HCT116 (cell line): ENCODE data around the gene FEM1B. TPM values are rescaled to one million over a fixed set of nuclear protein-coding genes. Genes with fewer than 3 reads are reported as not detected.

ENCODE experiments used
- ATAC-seq: fragments of 200-7000 bp; cut with Tn5 transposase; 2 replicates; pipeline ENCODE4 v1.9.1; 2020; ENCODE audit warnings: mild to moderate bottlenecking, moderate library complexity
- BruUV-seq: library from RNA; stranded (reverse); fragments of 400-500 nt; replicated peaks from 2 replicates; lab custom pipeline; 2021; lab: Mats Ljungman, UMichigan
- CTCF ChIA-PET: fragments of 300-600 bp; sonication (Branson Sonifier 250); formaldehyde crosslinking; loops from one replicate; lab custom pipeline; 2021; ENCODE audit warnings: antibody characterized with exemption; lab: Charles Lee
- POLR2A ChIA-PET: fragments of 300-600, 350-600 bp; sonication (Branson Sonifier 250); formaldehyde crosslinking; loops from one replicate; lab custom pipeline; 2021; ENCODE audit warnings: antibody characterized with exemption; lab: Charles Lee
- RAD21 ChIA-PET, 2 experiments: fragments of 300-600 bp; sonication (Branson Sonifier 250); formaldehyde crosslinking; loops; one replicate each; lab custom pipeline; 2023; ENCODE audit warnings: low total read pairs in 2 of 2; ENCODE audit not compliant: uncharacterized antibody in 2 of 2, unreplicated experiment in 2 of 2, low non-redundant PET in 1 of 2; lab: Charles Lee
- DNase-seq: peaks from one replicate; pipeline ENCODE4 v3.0.0-alpha.2; 2010; ENCODE audit warnings: low read depth, low spot score
- H2AFZ ChIP-seq: fragments of 200-600 bp; shearing (Covaris generic), sonication (generic); 2 replicates; pipeline ENCODE4 v1.6.1; 2017; ENCODE audit warnings: low read depth, mixed run types, mixed read lengths, antibody characterized with exemption, low read length; ENCODE audit not compliant: poor library complexity, severe bottlenecking
- H3K27ac ChIP-seq: 2 replicates; pipeline ENCODE4 v1.5.1; 2012; ENCODE audit warnings: low read depth, low read length
- H3K27me3 ChIP-seq: fragments of 200-600 bp; sonication (generic); 2 replicates; pipeline ENCODE4 v1.6.1; 2016; ENCODE audit warnings: mixed run types, low read length, mixed read lengths; ENCODE audit not compliant: insufficient read depth
- H3K36me3 ChIP-seq, 2 experiments: fragments of 200-500 bp in 1 of 2; fragments of 200-600 bp in 1 of 2; sonication (Bioruptor generic) in 1 of 2; sonication (generic) in 1 of 2; 2 replicates each; pipeline versions ENCODE4 v1.5.1 to v1.6.1; 2014 to 2016; ENCODE audit warnings: low read length in 2 of 2, inconsistent platforms in 1 of 2, mixed read lengths in 1 of 2, mixed run types in 1 of 2; ENCODE audit not compliant: insufficient read depth in 2 of 2, control insufficient read depth in 1 of 2
- H3K4me1 ChIP-seq, 2 experiments: fragments of 200-600 bp in 1 of 2; sonication (generic) in 1 of 2; 2 replicates each; pipeline versions ENCODE4 v1.5.1 to v1.6.1; 2012 to 2017; ENCODE audit warnings: low read length in 2 of 2, inconsistent platforms in 1 of 2, mild to moderate bottlenecking in 1 of 2, mixed read lengths in 1 of 2, mixed run types in 1 of 2, moderate library complexity in 1 of 2; ENCODE audit not compliant: insufficient read depth in 2 of 2, control insufficient read depth in 1 of 2
- H3K4me2 ChIP-seq: fragments of 200-600 bp; sonication (generic); 2 replicates; pipeline ENCODE4 v1.6.1; 2017; ENCODE audit warnings: mixed run types, low read length, mixed read lengths
- H3K4me3 ChIP-seq, 2 experiments: fragments of 200-600 bp in 1 of 2; sonication (generic) in 1 of 2; replicated peaks in 1 of 2; 2 replicates each; pipeline ENCODE4 v1.5.1; 2011 to 2016; ENCODE audit warnings: low read length in 2 of 2, control low read depth in 1 of 2, low read depth in 1 of 2, mild to moderate bottlenecking in 1 of 2, mixed read lengths in 1 of 2, mixed run types in 1 of 2
- H3K79me2 ChIP-seq: fragments of 200-600 bp; sonication (generic); 2 replicates; pipeline ENCODE4 v1.6.1; 2017; ENCODE audit warnings: mild to moderate bottlenecking, mixed run types, low read length, moderate library complexity, mixed read lengths; ENCODE audit not compliant: insufficient read depth
- H3K9ac ChIP-seq: fragments of 200-600 bp; sonication (generic); 2 replicates; pipeline ENCODE4 v1.6.1; 2016; ENCODE audit warnings: low read length, mixed read lengths
- H3K9me2 ChIP-seq: fragments of 200-600 bp; sonication (generic), shearing (Covaris generic); 2 replicates; pipeline ENCODE4 v1.6.1; 2017; ENCODE audit warnings: mixed run types, mild to moderate bottlenecking, moderate library complexity; ENCODE audit not compliant: insufficient read depth
- H3K9me3 ChIP-seq, 2 experiments: fragments of 200-500 bp in 1 of 2; fragments of 200-600 bp in 1 of 2; sonication (Bioruptor generic) in 1 of 2; sonication (generic) in 1 of 2; 2 replicates each; pipeline ENCODE4 v1.6.1; 2014 to 2017; ENCODE audit warnings: low read length in 2 of 2, mixed read lengths in 2 of 2, inconsistent platforms in 1 of 2, low read depth in 1 of 2, mild to moderate bottlenecking in 1 of 2, mixed run types in 1 of 2, moderate library complexity in 1 of 2; ENCODE audit not compliant: control insufficient read depth in 1 of 2, insufficient read depth in 1 of 2
- H4K20me1 ChIP-seq: fragments of 200-600 bp; sonication (generic), shearing (Covaris generic); 2 replicates; pipeline ENCODE4 v1.6.1; 2017; ENCODE audit warnings: mixed run types, mild to moderate bottlenecking, moderate library complexity; ENCODE audit not compliant: insufficient read depth
- CTCF ChIP-seq, 3 experiments: fragments of 200-600 bp in 1 of 3; sonication (generic) in 1 of 3; IDR thresholded peaks in 2 of 3; conservative IDR thresholded peaks in 1 of 3; 2 replicates each; pipeline ENCODE4 v1.5.1; 2012 to 2017; ENCODE audit warnings: low read depth in 2 of 3, low read length in 2 of 3, antibody characterized with exemption in 1 of 3, borderline replicate concordance in 1 of 3, control low read depth in 1 of 3, mild to moderate bottlenecking in 1 of 3, mixed read lengths in 1 of 3, mixed run types in 1 of 3, moderate library complexity in 1 of 3; ENCODE audit not compliant: insufficient read depth in 1 of 3
- EGR1 ChIP-seq: IDR thresholded peaks from 2 replicates; pipeline ENCODE4 v1.6.1; 2012; ENCODE audit warnings: low read depth
- ELF1 ChIP-seq: IDR thresholded peaks from 2 replicates; pipeline ENCODE4 v1.6.1; 2012; ENCODE audit warnings: low read depth, borderline replicate concordance
- EZH2 ChIP-seq: fragments of 200-600 bp; sonication (generic); IDR thresholded peaks from 2 replicates; pipeline ENCODE4 v1.6.1; 2017; ENCODE audit warnings: antibody characterized with exemption, mixed run types
- FOSL1 ChIP-seq: IDR thresholded peaks from 2 replicates; pipeline ENCODE4 v1.6.1; 2012; ENCODE audit warnings: low read depth
- RAD21 ChIP-seq: IDR thresholded peaks from 2 replicates; pipeline ENCODE4 v1.6.1; 2012; ENCODE audit warnings: low read depth, mild to moderate bottlenecking
- SP1 ChIP-seq: IDR thresholded peaks from 2 replicates; pipeline ENCODE4 v1.6.1; 2012; ENCODE audit warnings: low read depth
- SRF ChIP-seq: IDR thresholded peaks from 2 replicates; pipeline ENCODE4 v1.6.1; 2012; ENCODE audit warnings: low read depth
- ZNF274 ChIP-seq: fragments of 200-500 bp; sonication (Bioruptor generic); IDR thresholded peaks from 2 replicates; pipeline ENCODE4 v1.6.1; 2014; ENCODE audit warnings: mild to moderate bottlenecking, low read depth, low read length, inconsistent platforms
- intact Hi-C: fragments of 100-400 bp; cut with micrococcal nuclease; formaldehyde crosslinking; loops from 2 replicates; pipeline ENCODE4 v1.10.0; 2022
- total RNA-seq: library from RNA; stranded (reverse); gene quantifications from one replicate; pipeline ENCODE4 v1.2.1, GENCODE V29; 2021; ENCODE audit not compliant: unreplicated experiment

The FEM1B gene
- total RNA-seq, 1 experiment from 2014 or later, result 39.7 TPM

- Histone ChIP-seq H2AFZ (no peak overlapping the region), H3K9me3 (no peaks in the 10 kb centered on the region), H3K4me2 (no peak overlapping the region), H3K36me3 (no peaks in the 10 kb centered on the region), H3K4me3 (no peak overlapping the region), H3K79me2 (no peaks in the 10 kb centered on the region), H3K27ac (no peak overlapping the region), H3K9me2 (no peaks in the 10 kb centered on the region), H4K20me1 (no peaks in the 10 kb centered on the region), H3K9ac (no peak overlapping the region), H3K4me1 (no peaks in the 10 kb centered on the region), H3K27me3 (no peaks in the 10 kb centered on the region)
- DNase-seq (no peak), ATAC-seq (no peak)
- ChIA-PET RAD21 (no interaction called here), CTCF (interaction anchor here (0.9 to 1.3 kb wide), 2 partner anchors 9 to 45 kb away, joined by 3 to 4 read pairs; no protein-coding TSS in a partner anchor), POLR2A (interaction anchor here (0.6 kb wide), 1 partner anchor 1187 kb away, joined by 3 read pairs; no protein-coding TSS in a partner anchor)
- no peak for TF ChIP-seq EZH2
- no peak for TF ChIP-seq ZNF274
- no peak for TF ChIP-seq FOSL1
- TF ChIP-seq EGR1, result no peak
- no peak for TF ChIP-seq SRF
- TF ChIP-seq CTCF (IDR thresholded peaks at IDR 0.05 in 2 of 3, conservative IDR thresholded peaks at IDR 0.05 in 1 of 3; ENCODE audit: borderline replicate concordance in 1 of 3, insufficient read depth in 1 of 3, low read depth in 2 of 3, low read length in 2 of 3), result no peak
- no peak for TF ChIP-seq SP1
- TF ChIP-seq RAD21, result no peak
- no peak for TF ChIP-seq ELF1
- intact Hi-C loops, result no loop called here
- no TSS peak for BruUV-seq
Measured at GRCh38 chr15:68261980-68262379, 15.6 kb upstream of the FEM1B start.
